HG02884 (cell line): ENCODE measurements around the gene ANKRD30A.
"Not testable (repeated sequence)": the region's sequence is repeated elsewhere in the genome, so short reads cannot be mapped to it uniquely, and the experiment has no call there.

Experiments used
- ATAC-seq: cut with Tn5 transposase; IDR thresholded peaks from one replicate; pipeline ENCODE4 v1.9.1; 2021; ENCODE audit warnings: mild to moderate bottlenecking, moderate library complexity; ENCODE audit not compliant: unreplicated experiment

Gene ANKRD30A

DNA sequence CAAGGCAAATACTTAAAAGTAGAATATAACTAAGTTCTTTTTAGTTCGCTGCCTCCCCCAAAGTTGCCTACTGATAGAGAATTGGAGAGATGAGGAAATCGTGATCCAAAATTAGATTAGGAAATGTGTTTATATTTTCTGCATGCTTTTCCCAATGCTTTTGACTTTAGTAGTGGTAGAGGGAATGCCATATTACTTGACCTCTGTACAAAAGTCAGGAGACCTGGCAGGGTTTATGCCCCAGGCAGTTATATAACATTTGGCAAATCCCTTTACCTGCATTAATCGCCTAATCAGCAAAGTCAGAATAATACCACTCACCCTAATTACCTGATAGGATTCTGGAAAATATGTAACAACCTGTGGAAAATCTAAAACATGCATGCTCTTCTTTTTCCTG is 142.9 kb downstream of the ANKRD30A start:
- no peak for ATAC-seq

DNA sequence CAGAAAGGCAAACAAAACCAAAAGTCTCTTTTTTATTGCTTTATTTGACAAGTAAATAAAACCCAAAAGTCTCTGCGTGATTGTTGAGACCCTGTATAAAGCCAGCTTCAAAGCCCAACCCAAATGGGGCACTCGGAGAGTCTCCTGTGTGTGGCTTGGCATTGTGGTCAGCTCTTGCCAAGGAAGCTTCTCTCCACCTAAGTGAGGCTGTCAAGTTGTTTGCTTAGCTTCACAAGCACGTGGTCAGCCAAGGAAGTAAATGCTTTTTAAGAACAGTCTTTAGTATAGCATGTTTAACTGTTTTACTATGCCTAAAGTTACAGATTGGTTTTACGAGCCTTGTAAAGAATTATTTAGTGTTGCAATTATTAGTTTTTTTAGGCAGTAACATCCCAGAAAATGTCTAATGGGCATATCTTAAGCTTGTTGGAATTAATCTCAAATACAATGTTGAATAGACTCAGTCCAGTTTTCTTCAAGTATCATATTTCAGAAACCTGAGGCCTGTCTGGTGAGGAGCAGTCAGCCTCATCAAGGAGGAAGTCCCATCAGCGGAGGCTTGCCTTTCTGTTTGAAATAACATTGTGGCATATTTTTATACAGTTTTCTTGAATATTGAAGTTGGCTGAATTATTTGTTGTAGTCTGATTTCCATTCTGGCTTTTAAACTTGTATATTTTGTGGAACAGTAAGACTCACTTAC is 144.3 kb downstream of the ANKRD30A start:
- no peak for ATAC-seq

DNA sequence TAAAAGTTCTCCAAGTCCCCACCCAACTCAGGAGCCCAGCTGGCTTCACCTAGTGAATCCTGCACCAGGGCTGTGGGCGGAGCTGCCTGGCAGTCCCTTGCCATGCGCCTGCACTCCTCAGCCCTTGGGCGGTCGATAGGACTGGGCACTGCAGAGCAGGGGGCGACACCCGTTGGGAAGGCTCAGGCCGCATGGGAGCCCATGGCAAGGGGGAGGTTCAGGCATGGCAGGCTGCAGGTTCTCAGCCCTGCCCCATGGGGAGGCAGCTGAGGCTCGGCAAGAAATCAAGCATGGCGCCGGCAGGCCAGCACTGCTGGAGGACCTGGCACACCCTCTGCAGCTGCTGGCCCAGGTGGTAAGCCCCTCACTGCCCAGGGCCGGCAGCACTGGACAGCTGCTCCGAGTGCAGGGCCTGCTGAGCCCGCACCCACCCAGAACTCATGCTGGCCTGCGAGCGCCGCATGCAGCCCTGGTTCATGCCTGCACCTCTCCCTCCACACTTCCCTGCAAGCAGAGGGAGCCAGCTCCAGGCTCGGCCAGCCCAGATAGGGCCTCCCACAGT is 149.9 kb downstream of the ANKRD30A start:
- no peak for ATAC-seq

DNA sequence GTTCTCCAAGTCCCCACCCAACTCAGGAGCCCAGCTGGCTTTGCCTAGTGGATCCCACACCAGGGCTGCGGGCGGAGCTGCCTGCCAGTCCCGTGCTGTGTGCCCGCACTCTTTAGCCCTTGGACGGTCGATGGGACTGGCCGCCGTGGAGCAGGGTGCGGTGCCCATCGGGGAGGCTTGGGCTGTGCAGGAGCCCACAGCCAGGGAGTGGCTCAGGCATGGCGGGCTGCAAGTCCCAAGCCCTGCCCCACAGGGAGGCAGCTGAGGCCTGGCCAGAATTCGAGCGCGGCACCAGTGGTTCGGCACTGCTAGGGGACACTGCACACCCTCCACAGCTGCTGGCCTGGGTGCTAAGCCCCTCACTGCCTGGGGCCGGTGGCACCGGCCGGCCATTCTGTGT is 159.7 kb downstream of the ANKRD30A start:
- no peak for ATAC-seq

GRCh38 chr10:37289833-37290464 is 164.6 kb downstream of the ANKRD30A start:
- no peak for ATAC-seq

- no peak for ATAC-seq
Observed at GRCh38 chr10:37301271-37301670, 175.9 kb downstream of the ANKRD30A start.

GRCh38 chr10:37304036-37304435 is 178.6 kb downstream of the ANKRD30A start:
- no peak for ATAC-seq

DNA sequence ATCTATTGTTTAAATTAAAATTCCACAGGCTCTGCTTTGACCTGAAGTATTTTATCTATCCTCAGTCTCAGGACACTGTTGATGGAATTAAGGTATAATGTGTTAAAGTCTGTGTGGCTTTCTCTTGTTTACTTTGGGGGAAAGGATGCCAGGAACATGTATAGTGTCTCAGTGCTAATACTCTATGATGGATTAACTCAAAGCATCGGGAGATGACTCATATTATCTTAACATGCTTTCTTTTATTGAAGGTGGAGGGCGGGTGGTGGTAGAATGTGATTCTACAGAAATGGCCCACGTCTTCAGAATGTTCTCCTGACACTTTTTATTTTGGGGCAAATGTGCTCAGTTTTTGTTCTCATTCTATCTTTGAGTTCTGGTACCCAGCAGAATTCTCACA is 189.0 kb downstream of the ANKRD30A start:
- ATAC-seq: no peak

- no peak for ATAC-seq
Observed at GRCh38 chr10:37314862-37315261, 189.5 kb downstream of the ANKRD30A start.

DNA sequence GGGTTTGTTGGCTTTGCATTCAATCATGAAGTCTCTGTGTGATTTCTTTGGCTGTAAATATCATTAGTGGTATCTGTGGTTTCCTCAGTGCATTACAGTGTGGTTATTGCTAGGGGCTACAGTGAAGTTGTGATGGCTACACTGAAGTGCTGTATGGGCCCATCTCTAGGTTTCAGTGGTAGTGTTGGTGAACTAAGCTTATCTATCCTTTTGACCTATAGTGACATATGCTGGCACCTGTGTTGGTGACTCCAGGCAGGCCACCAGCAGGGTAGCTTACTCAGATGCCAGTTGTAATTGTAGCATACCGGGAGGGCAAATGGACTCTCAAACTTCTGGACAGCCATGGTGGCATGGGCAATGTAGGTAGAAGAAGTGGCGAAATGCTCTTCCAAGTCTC is 219.0 kb downstream of the ANKRD30A start:
- ATAC-seq: no peak

- ATAC-seq: no peak
Observed at GRCh38 chr10:37379991-37380390, 254.6 kb downstream of the ANKRD30A start.

GRCh38 chr10:37381271-37381670 is 255.9 kb downstream of the ANKRD30A start:
- ATAC-seq: no peak

GRCh38 chr10:37384923-37385322 is 259.5 kb downstream of the ANKRD30A start:
- ATAC-seq: no peak

- no peak for ATAC-seq
Observed at GRCh38 chr10:37390926-37391325, 265.5 kb downstream of the ANKRD30A start.

DNA sequence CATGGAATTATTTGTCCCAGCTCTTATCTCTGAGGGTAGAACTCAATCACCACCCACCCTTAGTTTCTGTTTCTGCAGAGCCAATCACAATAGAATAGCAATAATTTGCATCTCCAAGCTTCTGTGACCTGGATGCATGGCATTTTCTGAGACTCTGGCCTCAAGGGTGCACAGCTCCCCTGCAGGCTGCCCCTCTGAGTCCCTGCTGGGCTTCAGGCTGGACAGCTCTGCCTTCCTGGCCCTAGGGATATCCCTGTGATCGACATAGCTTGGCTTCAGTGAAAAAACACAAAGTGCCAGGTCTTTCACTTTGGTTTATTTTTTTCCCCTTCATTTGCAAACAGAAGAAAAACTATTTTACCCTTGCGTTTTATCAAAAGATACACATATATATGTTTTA is 275.4 kb downstream of the ANKRD30A start:
- ATAC-seq: not testable (repeated sequence)

- ATAC-seq: no peak
Observed at GRCh38 chr10:37401225-37401624, 275.8 kb downstream of the ANKRD30A start.

- no peak for ATAC-seq
Observed at GRCh38 chr10:37403776-37404175, 278.4 kb downstream of the ANKRD30A start.
